SJSA1 (cell line): ENCODE measurements around the gene RNF182. TPM values are rescaled to one million over a fixed set of nuclear protein-coding genes. Genes with fewer than 3 reads are reported as not detected.
"Not testable (repeated sequence)": the region's sequence is repeated elsewhere in the genome, so short reads cannot be mapped to it uniquely, and the experiment has no call there.

Experiments used
- DNase-seq, 2 experiments: peaks; one replicate each; pipeline ENCODE4 v3.0.0-alpha.2; 2015 to 2020; ENCODE audit warnings: low spot score in 2 of 2, low read depth in 1 of 2
- H3K27ac ChIP-seq: fragments of 250-450 bp; sonication (Bioruptor Pico); 2 replicates; pipeline ENCODE4 v1.5.1; 2020; ENCODE audit warnings: mild to moderate bottlenecking, moderate library complexity
- H3K27me3 ChIP-seq: fragments of 250-450 bp; sonication (Bioruptor Pico); replicated peaks from 2 replicates; pipeline ENCODE4 v1.5.1; 2020; ENCODE audit warnings: mild to moderate bottlenecking, moderate library complexity
- H3K36me3 ChIP-seq: fragments of 250-450 bp; sonication (Bioruptor Pico); 2 replicates; pipeline ENCODE4 v1.5.1; 2020; ENCODE audit warnings: mild to moderate bottlenecking
- H3K4me1 ChIP-seq: fragments of 250-450 bp; sonication (Bioruptor Pico); replicated peaks from 2 replicates; pipeline ENCODE4 v1.6.1; 2021; ENCODE audit warnings: mild to moderate bottlenecking
- H3K4me3 ChIP-seq: fragments of 250-450 bp; sonication (Bioruptor Pico); 2 replicates; pipeline ENCODE4 v1.5.1; 2020; ENCODE audit warnings: mild to moderate bottlenecking
- H3K9me3 ChIP-seq: fragments of 250-450 bp; sonication (Bioruptor Pico); replicated peaks from 2 replicates; pipeline ENCODE4 v1.5.1; 2020; ENCODE audit warnings: mild to moderate bottlenecking
- total RNA-seq: library from RNA; depleted of rRNA; stranded (reverse); fragments of >200 nt; shearing (Covaris generic); gene quantifications from 2 replicates; pipeline ENCODE4 v1.2.3, GENCODE V29; 2014

The RNF182 gene
- total RNA-seq, 1 experiment from 2014 or later = 3.1 TPM

DNA sequence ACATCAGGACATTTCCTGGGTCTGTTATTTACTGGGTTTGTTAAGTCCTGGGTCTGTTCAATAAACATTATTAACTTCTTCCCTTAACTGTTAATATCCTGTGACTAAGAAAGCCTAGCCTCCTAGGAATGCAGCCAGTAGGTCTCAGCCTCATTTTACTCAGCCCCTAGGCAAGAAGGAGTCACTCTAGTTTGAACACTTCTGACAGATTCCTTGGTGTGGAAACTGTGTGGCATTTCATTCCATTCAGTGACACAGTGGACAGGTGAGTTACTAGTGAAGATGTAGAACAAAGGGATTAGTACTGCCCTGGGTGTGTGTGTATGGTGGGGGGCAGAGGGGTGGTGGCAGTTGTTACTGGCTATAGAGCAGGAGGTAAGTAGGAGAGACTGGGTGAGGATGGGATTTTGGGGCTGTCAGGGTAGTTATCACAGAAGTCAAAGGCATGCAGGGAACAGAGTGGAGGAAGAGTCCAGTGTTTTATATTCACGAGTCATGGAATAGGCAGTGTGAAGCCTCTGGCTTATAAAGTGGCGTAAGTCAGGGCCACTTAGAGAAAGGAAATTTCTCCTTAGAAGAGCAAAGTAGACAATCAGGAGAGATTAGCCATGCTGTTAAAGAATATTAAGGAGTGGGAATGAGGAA, 28.4 kb downstream of the RNF182 start:
- Histone ChIP-seq H3K9me3 (no peaks in the 10 kb centered on the region), H3K4me1 (peaks cover 11% of the 10 kb centered on the region), H3K27me3 (no peaks in the 10 kb centered on the region), H3K4me3 (no peak overlapping the region), H3K36me3 (no peaks in the 10 kb centered on the region), H3K27ac (peak overlapping the region; percentile 34)
- DNase-seq = peak in 1 of 2 experiments; percentile 14

DNA sequence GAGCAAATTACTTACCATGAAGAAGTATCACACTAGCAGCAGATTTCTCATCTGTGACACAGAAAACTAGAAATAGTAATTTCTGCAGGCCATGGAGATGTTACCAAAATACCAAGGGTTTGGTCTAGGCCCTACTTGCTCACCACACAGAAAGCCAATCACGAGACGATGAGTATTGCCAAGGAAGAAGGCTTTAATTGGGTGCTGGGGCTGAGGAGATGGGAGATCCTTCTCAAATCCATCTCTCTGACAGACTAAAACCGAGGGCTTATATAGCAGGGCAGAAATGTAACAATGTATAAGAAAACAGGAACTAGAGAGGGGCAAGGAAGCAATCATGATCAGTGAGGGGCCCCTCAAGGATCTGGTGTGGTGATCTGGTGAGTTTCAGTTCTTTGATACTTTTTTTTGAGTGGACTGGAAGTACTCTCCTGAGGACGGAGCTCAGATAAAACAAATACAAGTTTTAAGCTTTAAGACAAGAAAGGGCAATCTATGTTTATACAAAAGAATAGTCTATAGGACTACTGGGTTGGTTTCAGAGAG, 40.9 kb downstream of the RNF182 start:
- DNase-seq = no peak
- no peaks in the 10 kb centered on the region for H3K4me1 ChIP-seq
- no peak overlapping the region for H3K27ac ChIP-seq
- no peaks in the 10 kb centered on the region; the same call in 1 of the 2 replicates for H3K27me3 ChIP-seq
- H3K36me3 ChIP-seq = no peaks in the 10 kb centered on the region
- H3K4me3 ChIP-seq = no peak overlapping the region
- no peaks in the 10 kb centered on the region for H3K9me3 ChIP-seq

- no peak for DNase-seq
- no peak overlapping the region for H3K4me3 ChIP-seq
- H3K9me3 ChIP-seq = peaks cover 7% of the 10 kb centered on the region; the same call in 1 of the 2 replicates
- no peaks in the 10 kb centered on the region for H3K4me1 ChIP-seq
- H3K27me3 ChIP-seq = no peaks in the 10 kb centered on the region
- no peaks in the 10 kb centered on the region for H3K36me3 ChIP-seq
- H3K27ac ChIP-seq = no peak overlapping the region
These were observed 46.6 kb downstream of the RNF182 start for GRCh38 chr6:13971303-13971702.

- not testable (repeated sequence) for H3K36me3 ChIP-seq, H3K27ac ChIP-seq, H3K4me3 ChIP-seq, H3K4me1 ChIP-seq, H3K9me3 ChIP-seq, H3K27me3 ChIP-seq, DNase-seq
These were observed 47.9 kb downstream of the RNF182 start for GRCh38 chr6:13972602-13973001.

DNA sequence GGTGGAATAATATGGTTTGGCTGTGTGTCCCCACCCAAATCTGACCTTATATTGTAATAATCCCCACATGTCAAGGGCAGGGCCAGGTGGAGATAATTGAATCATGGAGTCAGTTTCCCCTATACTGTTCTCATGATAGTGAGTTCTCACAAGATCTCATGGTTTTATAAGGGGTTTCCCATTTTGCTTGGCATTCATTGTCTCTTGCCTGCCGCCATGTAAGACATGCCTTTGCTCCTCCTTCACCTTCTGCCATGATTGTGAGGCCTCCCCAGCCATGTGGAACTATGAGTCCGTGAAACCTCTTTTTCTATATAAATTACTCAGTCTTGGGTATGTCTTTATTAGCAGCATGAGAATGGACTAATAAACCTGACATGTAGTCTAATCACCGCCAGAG, 48.7 kb downstream of the RNF182 start:
- not testable (repeated sequence) for H3K4me1 ChIP-seq

DNA sequence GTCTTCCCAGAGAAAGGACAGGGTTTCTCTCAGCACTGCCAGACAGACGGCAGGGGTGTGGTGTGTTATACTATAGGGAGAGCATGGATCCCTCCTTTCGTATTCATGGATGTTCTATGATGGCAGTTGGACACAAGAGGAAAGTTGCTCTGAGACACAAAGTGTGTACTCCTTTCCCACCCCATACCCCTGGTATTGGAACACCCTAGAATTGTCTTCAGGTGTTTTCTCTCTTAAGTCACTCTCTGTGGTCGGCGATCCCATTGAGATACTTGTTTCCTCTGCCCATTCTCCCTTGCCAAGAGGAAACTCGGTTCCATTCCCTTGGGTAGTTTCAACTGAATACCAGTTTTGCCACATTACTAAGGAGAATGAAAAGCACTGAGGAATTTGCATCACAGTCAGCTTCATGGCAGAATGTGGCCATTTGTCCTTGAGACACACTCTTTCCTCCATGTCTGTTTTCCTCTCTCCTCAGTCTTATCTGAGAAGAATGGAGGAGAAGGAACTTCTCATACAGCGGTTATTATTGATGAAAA, 53.4 kb downstream of the RNF182 start:
- Histone ChIP-seq H3K4me3 (no peak overlapping the region), H3K4me1 (no peaks in the 10 kb centered on the region; the same call in 1 of the 2 replicates), H3K27ac (no peak overlapping the region), H3K9me3 (peaks cover 3% of the 10 kb centered on the region; the same call in 1 of the 2 replicates), H3K27me3 (no peaks in the 10 kb centered on the region), H3K36me3 (no peaks in the 10 kb centered on the region)
- no peak for DNase-seq

More for the DNA sequence above, 48.7 kb downstream of the RNF182 start:
- DNase-seq, H3K27me3 ChIP-seq, H3K4me3 ChIP-seq, H3K9me3 ChIP-seq, H3K27ac ChIP-seq, H3K36me3 ChIP-seq: not testable (repeated sequence)

DNA sequence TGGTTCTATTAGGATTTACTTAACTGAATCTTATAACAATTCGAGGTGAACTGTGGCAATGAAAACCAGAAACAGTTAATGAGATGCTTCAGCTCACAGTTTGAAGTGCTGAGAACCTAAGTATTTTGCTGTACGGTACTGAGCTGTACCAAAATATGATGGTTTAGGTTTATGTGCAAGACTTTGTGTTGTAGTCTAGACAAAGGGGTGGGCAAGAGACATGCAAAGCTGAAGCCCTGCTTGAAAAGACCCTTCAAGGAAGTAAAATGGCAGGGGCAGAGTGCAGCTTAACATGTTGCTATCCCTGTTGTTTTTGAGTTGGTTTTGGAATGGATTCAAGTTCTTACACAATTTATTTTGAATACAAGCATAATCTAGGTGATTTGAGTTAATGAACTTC, 54.0 kb downstream of the RNF182 start:
- no peaks in the 10 kb centered on the region for H3K27me3 ChIP-seq
- no peak for DNase-seq

DNA sequence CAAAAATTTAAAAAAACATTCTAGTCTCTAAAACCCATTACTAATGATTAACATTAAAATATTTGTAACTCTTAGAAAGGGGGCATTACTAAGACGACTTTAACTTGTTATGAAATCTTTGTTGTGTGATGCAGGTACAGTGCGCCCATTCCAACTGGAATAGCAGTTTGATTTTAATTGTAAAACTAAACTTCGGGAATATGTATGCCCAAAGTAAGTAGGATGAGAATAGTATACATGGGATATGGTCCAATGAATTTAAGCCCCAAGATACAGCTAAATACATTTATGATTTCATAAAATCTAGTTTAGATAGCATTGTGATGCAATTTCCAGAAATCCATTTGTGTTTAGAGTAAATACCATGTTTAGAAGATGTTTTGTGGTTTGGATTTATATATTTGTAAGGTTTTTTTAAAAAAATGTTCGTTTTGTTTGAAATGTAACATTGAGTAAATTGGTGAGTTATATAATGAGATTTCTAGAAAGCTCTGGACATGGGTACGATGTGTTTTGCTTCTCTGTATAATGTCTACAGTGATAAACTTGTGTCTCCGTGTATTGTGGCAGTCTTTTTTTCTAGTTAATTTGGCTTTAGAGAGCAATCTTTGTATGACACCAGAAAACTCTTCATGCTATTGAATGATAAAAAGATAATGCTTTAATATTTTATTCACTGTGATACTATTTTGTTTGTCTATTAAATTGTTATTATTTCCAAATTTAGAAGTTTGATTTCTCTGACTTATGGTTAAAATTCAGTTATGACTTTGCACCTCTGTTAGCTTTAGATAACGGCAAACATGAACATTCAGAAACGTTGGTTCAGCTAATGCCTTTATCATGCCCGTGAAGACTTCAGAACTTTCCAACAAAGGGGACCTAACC, 54.8 kb downstream of the RNF182 start:
- DNase-seq = no peak
- no peaks in the 10 kb centered on the region; the same call in 1 of the 2 replicates for H3K4me1 ChIP-seq
- no peaks in the 10 kb centered on the region for H3K9me3 ChIP-seq

More for the DNA sequence above, 54.0 kb downstream of the RNF182 start:
- Histone ChIP-seq H3K27ac (no peak overlapping the region), H3K36me3 (no peaks in the 10 kb centered on the region), H3K4me3 (no peak overlapping the region), H3K9me3 (peaks cover 1% of the 10 kb centered on the region; the same call in 1 of the 2 replicates), H3K4me1 (no peaks in the 10 kb centered on the region; the same call in 1 of the 2 replicates)

GRCh38 chr6:13980534-13980933, 55.8 kb downstream of the RNF182 start:
- no peak overlapping the region for H3K27ac ChIP-seq
- DNase-seq = no peak
- no peaks in the 10 kb centered on the region for H3K27me3 ChIP-seq
- no peak overlapping the region for H3K4me3 ChIP-seq
- H3K9me3 ChIP-seq = no peaks in the 10 kb centered on the region
- no peaks in the 10 kb centered on the region; the same call in 1 of the 2 replicates for H3K4me1 ChIP-seq
- no peaks in the 10 kb centered on the region for H3K36me3 ChIP-seq

More for the DNA sequence above, 54.8 kb downstream of the RNF182 start:
- no peak overlapping the region for H3K27ac ChIP-seq
- no peaks in the 10 kb centered on the region for H3K36me3 ChIP-seq
- no peak overlapping the region for H3K4me3 ChIP-seq
- H3K27me3 ChIP-seq = no peaks in the 10 kb centered on the region

- Histone ChIP-seq H3K27me3 (no peaks in the 10 kb centered on the region), H3K9me3 (no peaks in the 10 kb centered on the region), H3K4me3 (no peak overlapping the region), H3K27ac (no peak overlapping the region), H3K36me3 (no peaks in the 10 kb centered on the region), H3K4me1 (peaks cover 6% of the 10 kb centered on the region)
- DNase-seq = no peak
These were observed 61.0 kb downstream of the RNF182 start for GRCh38 chr6:13985663-13986325.

DNA sequence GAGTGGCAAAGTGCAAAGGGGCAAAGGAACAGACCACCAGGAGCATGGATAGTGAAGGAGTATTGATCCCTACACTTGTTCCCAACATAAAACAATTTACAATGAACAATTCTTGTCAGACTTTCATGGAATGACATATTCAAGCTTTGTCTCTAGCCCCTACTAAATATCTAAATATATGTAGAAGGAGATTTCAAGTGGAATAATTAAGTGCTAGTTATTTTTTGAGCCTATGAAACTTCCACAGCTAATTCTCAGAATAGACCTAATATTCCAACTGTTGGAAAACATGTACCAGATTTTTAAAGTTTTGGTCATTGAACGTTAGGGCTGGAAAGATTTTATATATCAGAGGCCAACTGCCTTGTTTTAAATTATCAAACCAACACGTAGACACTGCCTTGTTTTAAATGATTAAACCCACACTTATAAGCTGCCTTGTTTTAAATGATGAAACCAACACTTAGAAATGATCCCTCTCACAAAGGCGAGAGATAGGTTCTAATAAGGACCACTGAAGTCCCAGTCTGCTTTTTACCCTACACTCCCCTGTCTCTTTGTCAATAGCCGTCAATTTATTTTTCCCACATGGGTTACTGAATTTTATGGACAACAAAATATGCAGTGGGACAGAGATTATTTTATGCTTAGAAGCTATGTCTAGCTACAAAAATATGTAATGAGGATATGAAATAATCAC, 62.1 kb downstream of the RNF182 start:
- H3K27me3 ChIP-seq = no peaks in the 10 kb centered on the region
- no peaks in the 10 kb centered on the region for H3K36me3 ChIP-seq
- H3K27ac ChIP-seq = no peak overlapping the region
- no peak overlapping the region for H3K4me3 ChIP-seq
- no peaks in the 10 kb centered on the region for H3K9me3 ChIP-seq
- peaks cover 6% of the 10 kb centered on the region for H3K4me1 ChIP-seq
- no peak for DNase-seq

DNA sequence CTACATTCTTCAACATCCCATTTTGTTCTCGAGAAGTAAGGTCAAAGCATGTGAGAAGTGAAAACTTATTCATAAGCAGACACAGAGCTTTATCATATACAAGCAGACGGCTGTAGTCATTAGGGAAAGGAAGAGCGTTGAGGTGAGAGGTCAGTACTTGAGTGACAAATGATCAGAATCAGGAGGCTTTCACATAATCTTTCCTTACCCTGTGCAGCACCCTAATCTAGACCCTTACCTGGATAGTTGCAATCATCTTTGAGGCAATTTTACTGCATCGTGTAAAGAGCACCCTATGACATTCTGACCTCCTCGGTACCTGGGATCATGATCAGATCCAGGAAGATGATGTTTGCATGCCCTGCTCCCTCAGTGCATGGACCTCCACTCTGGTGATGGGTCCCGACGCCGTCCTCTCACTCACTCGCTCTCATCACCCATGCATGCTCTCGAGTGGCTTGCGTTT, 62.7 kb downstream of the RNF182 start:
- H3K27ac ChIP-seq = no peak overlapping the region
- no peaks in the 10 kb centered on the region for H3K36me3 ChIP-seq
- no peaks in the 10 kb centered on the region for H3K27me3 ChIP-seq
- H3K9me3 ChIP-seq = no peaks in the 10 kb centered on the region
- H3K4me3 ChIP-seq = no peak overlapping the region
- DNase-seq = no peak
- H3K4me1 ChIP-seq = peaks cover 7% of the 10 kb centered on the region
